ENCODE measurements around the gene LITAF.

Gene LITAF

DNA sequence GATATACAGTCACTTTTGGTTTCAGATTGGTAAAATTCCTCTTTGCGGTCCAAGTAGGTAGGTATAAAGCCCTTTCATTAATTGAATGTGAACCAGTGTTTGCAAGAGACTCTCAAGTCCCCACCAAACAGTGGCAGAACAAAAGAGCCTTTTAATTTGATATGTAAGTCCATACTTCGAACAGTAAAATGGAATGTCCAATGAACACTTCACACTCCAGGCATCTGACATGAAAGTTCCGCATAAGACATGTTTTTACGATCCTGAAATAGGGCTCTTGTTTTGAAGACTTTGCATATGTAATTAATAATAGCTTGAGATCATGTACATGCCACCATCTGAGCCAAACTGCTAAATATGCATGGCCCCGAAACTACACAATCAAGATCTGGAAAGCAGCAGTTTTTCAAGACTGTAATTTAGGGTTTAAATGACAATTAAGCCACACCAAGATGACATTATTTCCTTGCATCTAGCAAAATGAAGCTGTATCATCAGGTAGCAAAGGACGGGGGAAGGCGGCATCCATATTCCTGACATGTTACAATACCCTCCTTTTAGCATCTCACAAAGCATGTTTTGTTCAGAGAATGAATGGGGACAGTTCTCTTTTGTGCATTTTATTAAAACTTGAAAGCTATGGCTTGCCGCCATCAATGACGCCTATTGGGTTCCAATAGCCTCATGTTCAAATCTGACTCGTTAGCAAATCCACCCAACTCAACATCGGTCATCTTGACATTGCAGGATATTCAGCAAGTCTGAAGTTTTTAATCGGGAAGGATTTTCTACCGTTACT lies 39.4 kb downstream of the LITAF start:
- peak; percentile 0 for DNase-seq

DNA sequence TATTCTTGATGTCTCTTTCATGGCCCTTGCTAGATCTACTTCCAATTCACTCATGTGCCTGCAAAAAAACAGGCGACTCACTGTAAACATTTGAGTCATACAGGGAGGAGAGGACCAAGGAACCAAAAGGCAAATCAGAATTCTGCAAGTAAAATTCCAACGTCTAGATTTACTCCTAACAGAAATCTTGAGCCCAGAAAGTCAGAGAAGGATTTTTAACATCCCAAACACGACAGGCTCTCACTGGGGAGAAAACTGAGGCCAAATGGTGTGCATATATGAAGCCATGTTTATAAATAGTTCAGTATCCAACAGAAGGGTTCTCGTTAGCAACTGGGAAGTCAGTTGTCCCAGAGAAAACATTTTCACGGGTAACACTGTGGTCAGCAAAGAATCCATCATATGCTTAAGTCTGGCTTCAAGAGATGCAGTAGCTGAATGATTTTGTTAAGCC lies 40.1 kb downstream of the LITAF start:
- DNase-seq, result no peak

- DNase-seq, result no peak
Observed at GRCh38 chr16:11543661-11544393, 42.9 kb downstream of the LITAF start.

DNA sequence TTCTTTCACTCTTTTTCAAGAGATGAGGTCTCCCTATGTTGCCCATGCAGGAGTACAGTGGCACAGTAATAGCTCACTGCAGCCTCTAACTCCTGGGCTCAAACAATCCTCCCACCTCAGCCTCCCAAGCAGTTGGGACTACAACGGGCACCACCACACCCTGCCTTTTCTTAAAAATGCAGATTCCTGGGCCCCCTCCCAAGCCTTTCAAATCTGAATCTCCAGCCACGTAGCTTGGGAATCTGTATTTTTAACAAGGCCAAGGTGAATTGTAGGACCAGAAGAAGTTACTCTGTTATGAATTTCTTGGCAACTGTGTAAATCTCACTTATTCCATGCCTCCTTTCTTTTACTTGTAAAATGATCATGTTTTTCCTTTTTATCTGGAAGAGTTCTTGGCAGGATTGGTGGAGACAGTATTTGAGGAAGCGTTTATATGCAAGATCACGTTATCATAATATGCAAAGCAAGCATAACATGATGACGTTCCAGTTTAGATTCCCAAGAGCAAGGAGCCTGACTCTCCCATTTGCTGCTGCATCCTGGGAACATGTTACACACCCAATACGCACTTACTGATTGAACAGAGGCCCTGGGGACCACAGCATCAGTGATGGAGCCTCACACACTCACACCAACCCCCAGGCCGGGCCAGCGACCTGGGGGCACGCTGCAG lies 44.5 kb downstream of the LITAF start:
- no peak for DNase-seq

DNA sequence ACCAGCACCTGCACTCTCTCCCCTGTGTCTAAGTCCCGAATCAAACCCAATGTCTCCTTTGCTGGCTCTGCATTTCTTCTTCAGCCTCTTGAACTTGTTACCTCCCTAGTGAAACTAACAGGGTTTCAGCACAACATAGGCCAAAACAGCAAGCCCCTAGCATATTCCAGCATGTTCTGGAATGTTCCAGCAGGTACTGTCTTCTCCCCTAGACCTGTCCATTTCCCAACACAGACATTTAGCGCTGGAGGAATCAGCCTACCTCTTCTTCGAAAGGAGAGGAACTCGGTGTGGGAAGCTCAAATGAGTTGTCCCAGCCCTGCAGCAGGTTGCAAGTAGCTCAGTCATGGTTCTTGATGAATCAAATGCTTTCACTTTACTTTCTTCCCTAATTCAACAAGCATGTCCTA lies 47.1 kb downstream of the LITAF start:
- DNase-seq, result no peak

DNA sequence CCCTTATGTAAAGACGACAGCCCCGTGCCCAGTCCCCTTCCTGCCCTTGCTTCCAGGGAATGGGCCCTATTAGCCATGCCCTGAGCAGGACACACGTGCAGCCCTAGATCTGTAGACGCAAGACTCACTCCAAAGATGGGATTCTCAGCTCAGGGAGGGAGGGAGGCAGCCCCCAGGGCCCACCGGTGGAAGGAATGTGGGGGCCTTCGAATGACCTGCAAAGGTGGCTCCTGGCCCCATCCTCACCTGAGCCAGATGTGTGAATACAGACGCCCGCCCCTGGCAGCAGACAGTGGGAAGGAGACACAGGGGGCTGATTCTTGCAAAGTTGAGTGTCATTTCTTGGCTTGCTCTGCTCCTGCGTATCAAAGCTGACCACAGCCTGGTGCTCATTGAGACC lies 47.8 kb downstream of the LITAF start:
- DNase-seq, result no peak

GRCh38 chr16:11536104-11536866 lies 50.4 kb downstream of the LITAF start:
- no peak for DNase-seq

DNA sequence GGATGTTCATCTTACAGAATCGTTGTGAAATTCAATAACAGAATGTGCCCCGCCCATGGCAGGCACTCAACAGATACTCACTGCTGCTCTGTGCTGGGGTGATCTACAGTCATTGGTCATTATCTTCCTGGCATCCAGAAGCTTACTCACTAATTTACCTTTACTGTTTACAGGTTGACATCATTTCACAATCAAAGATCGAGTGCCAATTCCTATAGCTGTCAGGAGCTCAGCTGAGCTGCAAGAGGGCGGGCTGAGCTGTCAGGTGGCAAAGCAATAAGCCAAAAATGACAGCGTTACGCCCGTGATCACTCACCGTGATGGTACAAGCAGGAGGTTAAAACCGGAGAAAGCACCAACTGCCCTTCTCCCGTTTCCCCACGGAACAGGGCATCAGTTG lies 51.2 kb downstream of the LITAF start:
- no peak for DNase-seq

DNA sequence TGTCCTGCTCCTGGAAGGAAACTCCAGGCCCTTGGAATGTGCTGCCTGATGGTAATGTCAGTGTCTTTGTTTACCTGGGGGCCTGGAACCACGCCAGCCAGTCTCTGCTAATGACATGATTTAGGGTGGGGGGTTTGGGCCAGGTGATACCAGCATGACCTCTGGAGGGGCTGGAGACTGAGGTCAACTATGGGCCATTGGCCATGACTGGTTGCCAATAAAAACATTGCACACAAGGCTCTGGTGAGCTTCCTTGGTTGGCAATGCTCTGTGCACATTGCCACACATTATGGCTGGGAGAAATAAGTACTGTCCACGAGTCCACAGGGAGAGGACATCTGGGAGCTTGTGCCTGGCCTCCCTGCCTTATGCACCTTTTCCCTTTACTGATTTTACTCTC lies 52.5 kb downstream of the LITAF start:
- DNase-seq, result no peak

GRCh38 chr16:11533588-11533987 lies 53.1 kb downstream of the LITAF start:
- no peak for DNase-seq

DNA sequence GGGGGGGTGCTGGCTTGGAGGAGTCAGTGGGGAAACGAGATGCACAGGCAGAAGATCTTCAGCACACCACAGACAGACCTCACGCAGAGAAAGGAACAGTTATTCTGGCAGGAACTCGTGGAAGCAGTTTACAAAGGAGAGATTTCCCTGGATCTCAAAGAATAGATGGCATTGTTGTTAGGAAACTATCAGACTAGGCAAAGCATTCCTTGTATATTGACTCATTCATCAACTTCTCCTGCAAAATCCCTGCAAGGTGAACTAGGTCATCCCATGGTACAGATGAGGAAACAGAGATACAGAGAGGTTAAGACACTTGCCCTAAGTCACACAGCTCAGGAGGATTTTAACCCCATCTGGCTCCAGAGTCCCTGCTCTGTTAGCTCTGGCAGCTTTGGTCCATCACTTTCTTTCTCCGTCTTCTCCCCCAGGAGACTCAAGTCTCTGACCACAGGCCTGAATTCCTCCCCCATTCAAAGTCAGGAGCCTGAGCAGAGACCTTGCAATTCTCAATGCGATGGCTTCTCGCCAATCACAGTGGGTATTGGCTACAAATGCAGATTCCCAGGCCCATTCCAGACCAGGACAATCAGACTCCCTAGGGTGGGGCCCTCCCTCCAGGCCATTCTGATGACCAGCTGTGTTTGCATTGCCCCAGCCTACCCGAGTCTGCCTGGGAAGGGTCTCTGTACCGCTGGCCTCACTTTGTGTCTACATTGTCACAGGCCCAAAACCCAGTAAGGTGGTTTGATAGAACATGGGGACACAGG lies 56.4 kb downstream of the LITAF start:
- DNase-seq, result no peak

GRCh38 chr16:11529285-11529684 lies 57.4 kb downstream of the LITAF start:
- DNase-seq, result no peak

DNA sequence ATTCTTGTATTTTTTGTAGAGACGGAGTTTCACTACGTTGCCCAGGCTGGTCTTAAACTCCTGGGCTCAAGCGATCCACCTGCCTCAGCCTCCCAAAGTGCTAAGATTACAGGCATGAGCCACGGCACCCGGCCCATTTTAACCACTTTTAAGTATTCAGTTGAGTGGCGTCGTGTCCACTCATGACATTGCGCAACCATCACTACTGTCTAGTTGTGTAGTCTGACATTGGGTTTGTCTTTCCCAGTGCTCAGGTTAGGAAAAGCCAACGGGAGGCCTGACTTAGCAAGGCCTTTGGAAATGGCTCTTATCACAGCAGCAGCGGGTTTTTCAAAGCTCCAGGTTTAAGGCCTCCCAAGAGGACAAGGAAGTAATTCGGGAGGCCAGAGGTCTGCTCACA lies 58.7 kb downstream of the LITAF start:
- no peak for DNase-seq

- DNase-seq, result no peak
Observed at GRCh38 chr16:11526655-11527350, 59.9 kb downstream of the LITAF start.

DNA sequence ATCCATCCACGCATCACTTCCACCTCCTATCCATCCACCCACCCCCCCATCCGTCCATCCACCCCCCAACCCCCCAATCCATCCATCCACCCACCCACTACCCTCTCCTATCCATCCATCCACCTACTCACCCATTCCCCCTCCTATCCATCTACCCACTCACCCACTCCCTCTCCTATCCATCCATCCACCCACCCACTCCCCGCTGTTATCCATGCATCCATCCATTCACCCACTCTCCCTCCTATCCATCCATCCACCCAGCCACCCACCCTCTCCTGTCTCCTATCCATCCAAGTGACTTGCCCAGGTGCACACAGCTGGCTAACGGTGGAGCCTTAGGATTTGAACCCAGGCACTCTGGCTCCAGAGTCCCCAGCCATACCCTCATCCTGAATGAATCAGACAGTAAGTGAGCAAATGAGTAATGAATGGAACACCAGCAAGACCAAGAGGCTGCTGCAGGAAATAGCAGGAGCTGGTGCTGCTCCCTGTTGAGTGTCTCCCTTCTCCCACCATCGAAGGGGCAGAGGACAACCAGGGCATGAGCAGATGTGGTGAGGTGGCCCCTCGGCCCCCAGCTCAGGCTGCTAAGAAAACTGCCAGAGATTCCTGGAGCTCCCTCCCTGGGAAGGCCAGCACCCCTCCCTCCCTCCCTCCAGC lies 62.5 kb downstream of the LITAF start:
- no peak for DNase-seq

DNA sequence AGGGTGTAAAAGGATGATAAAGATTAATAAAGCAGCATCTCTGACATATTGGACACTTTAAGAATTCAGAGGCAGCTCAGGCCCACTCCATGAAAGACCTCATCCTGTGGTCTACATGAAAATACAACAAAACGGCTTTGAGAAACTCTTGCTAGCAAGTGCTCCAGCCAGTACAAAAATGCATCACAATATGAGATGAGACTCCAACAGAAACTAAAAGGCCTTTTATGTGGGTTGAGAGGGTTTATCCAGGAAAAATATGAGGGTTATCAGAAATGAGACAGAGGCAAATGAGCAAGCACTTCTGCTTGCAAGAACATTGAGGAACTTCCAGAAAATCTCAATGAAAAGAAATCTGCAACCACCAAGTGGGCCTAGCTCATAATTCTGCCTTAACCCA lies 65.7 kb downstream of the LITAF start:
- DNase-seq, result no peak

DNA sequence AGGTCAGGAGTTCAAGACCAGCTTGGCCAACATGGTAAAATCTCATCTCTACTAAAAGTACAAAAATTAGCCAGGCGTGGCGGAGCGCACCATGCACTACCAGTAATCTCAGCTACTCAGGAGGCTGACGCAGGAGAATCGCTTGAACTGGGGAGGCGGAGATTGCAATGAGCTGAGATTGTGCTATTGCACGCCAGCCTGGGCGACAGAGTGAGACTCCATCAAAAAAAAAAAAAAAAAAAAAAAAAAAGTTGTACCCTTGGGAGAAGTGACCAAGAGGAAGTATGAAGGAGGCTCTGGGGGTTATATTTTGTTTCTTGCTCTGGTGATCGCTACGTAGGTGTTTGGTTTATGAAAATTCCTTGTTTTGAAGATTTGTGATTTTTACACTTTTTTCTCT lies 66.3 kb downstream of the LITAF start:
- DNase-seq, result no peak

DNA sequence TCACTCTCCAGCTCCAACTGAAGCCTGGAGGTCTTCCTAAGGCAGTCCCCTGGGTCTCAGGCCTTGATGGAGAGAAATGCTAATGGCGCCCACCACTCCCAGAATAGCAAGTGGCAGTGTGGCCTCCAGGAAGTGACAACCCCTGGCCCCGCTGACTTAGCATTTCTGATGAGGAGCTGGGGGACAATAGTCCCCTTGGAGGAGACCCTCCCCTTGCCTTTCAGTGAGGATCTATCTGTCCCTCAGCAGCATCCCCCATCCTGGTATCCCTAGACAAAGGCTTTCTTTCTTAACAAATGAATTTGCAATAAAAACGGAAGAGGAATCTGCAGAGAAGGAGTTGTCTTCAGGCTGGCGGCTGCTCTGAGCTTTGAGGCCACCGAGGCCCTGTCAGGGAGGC lies 68.8 kb downstream of the LITAF start:
- DNase-seq, result no peak

DNA sequence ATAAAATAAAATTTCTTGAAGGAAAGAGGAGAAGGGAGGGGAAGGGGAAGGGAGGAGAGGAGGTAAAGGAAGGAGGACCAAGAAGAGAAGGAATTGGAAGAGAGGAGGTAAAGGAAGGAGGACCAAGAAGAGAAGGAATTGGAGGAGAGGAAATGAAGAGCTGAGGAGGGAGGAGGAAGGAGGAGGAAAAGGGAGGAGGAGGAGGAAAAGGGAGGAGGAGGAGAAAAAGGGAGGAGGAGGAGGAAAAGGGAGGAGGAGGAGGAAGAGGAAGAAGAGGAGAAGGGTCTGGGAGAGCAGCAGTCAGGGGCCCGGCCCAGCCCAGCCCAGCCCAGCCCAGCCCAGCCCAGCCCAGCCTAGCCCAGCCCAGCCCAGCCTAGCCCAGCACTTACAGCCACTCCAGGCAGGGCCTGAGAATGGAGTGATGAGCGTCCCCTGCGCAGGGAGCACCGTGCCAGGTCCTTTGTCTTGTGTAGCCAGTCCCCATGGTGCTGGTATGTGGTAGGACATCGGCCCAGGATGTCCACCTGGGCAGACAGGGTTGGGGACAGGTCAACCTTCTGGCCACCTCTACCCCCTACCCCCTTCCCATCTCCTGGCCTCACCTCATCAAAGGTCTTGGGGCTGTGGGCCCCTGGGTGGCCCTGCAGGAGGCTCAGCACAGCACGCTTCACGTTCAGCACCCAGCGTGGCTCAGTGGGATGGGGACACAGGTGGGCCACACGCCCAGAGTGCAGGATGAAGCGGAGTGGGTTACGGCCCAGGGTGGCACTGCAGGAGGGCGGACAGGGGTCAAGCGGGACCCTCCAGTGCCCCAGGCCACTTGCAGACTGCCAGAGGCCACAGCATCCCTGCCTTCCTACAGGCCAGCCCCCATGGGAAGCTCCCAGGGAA lies 70.9 kb downstream of the LITAF start:
- DNase-seq, result no peak

DNA sequence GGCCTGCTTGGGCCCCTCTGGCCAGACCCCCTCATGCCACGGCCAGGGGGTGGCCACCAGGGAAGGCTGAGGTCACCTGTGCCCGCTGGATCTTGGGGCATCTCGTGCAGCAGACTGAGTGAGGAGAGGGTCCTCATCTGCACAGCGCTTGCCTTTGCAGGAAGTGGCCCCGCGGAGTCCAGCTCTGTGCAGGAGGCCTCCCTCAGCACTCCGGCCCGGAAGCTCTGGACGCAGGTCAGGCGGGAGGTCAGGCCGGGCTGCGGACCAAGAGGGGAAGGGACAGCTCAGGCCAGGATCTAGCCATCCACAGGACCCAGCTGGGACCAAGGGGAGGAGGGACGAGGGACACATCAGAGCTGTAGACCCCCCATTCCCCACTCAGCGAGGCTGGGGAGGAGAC lies 72.4 kb downstream of the LITAF start:
- no peak for DNase-seq
